Osteoblast (primary cell): ENCODE data around the gene MKLN1. TPM values are rescaled to one million over a fixed set of nuclear protein-coding genes. Genes with fewer than 3 reads are reported as not detected.

Experiments
- DNase-seq: peaks from one replicate; pipeline ENCODE4 v3.0.0; 2011; ENCODE audit warnings: low spot score, mixed read lengths; ENCODE audit not compliant: insufficient read length; ENCODE audit errors: missing footprints
- H2AFZ ChIP-seq: 2 replicates; pipeline ENCODE4 v1.6.0; 2011; ENCODE audit warnings: mild to moderate bottlenecking, low read length
- H3K27ac ChIP-seq: 2 replicates; pipeline ENCODE4 v1.5.1; 2011; ENCODE audit warnings: mild to moderate bottlenecking, low read depth, low read length, moderate library complexity
- H3K27me3 ChIP-seq: 2 replicates; pipeline ENCODE4 v1.6.0; 2012; ENCODE audit warnings: mild to moderate bottlenecking, control low read depth, inconsistent platforms, low read length, moderate library complexity; ENCODE audit not compliant: insufficient read depth
- H3K36me3 ChIP-seq: 2 replicates; pipeline ENCODE4 v1.5.1; 2011; ENCODE audit warnings: mild to moderate bottlenecking, low read length, control low read depth, moderate library complexity; ENCODE audit not compliant: insufficient read depth
- H3K4me1 ChIP-seq: 2 replicates; pipeline ENCODE4 v1.5.1; 2011; ENCODE audit warnings: mild to moderate bottlenecking, low read length, control low read depth, moderate library complexity; ENCODE audit not compliant: insufficient read depth
- H3K4me2 ChIP-seq: 2 replicates; pipeline ENCODE4 v1.6.0; 2011; ENCODE audit warnings: mild to moderate bottlenecking, low read length; ENCODE audit not compliant: insufficient read depth
- H3K4me3 ChIP-seq: fragments of 200-600 bp; sonication (generic); 3 replicates; pipeline ENCODE4 v1.5.1; 2012; ENCODE audit warnings: mild to moderate bottlenecking, low read length, inconsistent platforms; ENCODE audit not compliant: insufficient read depth
- H3K79me2 ChIP-seq: 2 replicates; pipeline ENCODE4 v1.6.0; 2012; ENCODE audit warnings: mild to moderate bottlenecking, low read length, control low read depth, inconsistent platforms; ENCODE audit not compliant: insufficient read depth
- H3K9me3 ChIP-seq: 2 replicates; pipeline ENCODE4 v1.5.1; 2011; ENCODE audit warnings: low read depth, low read length, control low read depth
- H4K20me1 ChIP-seq: 2 replicates; pipeline ENCODE4 v1.6.0; 2012; ENCODE audit warnings: mild to moderate bottlenecking, low read length, control low read depth; ENCODE audit not compliant: insufficient read depth
- total RNA-seq: library from RNA; depleted of rRNA; stranded (reverse); fragments of >200 nt; gene quantifications from 2 replicates; pipeline ENCODE4 v1.2.3, GENCODE V29; 2012
- TF ChIP-seq, protein P1 (sequence below): IDR thresholded peaks from 2 replicates; pipeline ENCODE4 v1.5.1; 2011; ENCODE audit warnings: mild to moderate bottlenecking, low read depth, low read length, moderate library complexity; ENCODE audit errors: extremely low read depth

The MKLN1 gene
- total RNA-seq, 1 donor = 52.8 TPM

DNA sequence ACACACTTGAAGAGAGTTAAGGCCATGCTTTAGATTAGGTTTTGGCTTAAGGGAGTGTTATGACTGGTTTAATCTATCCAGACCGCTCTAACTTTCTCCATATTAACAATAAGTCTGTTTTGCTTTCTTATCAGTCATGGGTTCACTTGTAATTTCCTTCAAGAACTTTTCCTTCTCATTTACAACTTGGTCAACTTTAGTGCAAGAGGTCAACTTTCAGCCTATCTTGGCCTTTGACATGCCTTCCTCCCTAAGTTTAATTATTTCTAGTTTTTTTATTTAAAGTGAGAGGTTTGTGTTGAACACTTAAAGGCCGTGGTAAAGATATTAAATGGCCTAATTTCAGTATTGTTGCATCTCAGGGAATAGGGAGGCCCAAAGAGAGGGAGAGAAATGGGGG is 75.6 kb downstream of the MKLN1 start:
- Histone ChIP-seq H3K4me1 (no peaks in the 10 kb centered on the region), H3K27ac (no peak overlapping the region), H3K4me2 (no peak overlapping the region), H3K4me3 (no peak overlapping the region), H3K27me3 (no peaks in the 10 kb centered on the region), H3K9me3 (no peaks in the 10 kb centered on the region), H4K20me1 (no peaks in the 10 kb centered on the region), H2AFZ (no peak overlapping the region), H3K36me3 (peaks cover 14% of the 10 kb centered on the region), H3K79me2 (peaks cover 35% of the 10 kb centered on the region)
- TF ChIP-seq, protein P1, sequence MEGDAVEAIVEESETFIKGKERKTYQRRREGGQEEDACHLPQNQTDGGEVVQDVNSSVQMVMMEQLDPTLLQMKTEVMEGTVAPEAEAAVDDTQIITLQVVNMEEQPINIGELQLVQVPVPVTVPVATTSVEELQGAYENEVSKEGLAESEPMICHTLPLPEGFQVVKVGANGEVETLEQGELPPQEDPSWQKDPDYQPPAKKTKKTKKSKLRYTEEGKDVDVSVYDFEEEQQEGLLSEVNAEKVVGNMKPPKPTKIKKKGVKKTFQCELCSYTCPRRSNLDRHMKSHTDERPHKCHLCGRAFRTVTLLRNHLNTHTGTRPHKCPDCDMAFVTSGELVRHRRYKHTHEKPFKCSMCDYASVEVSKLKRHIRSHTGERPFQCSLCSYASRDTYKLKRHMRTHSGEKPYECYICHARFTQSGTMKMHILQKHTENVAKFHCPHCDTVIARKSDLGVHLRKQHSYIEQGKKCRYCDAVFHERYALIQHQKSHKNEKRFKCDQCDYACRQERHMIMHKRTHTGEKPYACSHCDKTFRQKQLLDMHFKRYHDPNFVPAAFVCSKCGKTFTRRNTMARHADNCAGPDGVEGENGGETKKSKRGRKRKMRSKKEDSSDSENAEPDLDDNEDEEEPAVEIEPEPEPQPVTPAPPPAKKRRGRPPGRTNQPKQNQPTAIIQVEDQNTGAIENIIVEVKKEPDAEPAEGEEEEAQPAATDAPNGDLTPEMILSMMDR = no peak
- DNase-seq = no peak

DNA sequence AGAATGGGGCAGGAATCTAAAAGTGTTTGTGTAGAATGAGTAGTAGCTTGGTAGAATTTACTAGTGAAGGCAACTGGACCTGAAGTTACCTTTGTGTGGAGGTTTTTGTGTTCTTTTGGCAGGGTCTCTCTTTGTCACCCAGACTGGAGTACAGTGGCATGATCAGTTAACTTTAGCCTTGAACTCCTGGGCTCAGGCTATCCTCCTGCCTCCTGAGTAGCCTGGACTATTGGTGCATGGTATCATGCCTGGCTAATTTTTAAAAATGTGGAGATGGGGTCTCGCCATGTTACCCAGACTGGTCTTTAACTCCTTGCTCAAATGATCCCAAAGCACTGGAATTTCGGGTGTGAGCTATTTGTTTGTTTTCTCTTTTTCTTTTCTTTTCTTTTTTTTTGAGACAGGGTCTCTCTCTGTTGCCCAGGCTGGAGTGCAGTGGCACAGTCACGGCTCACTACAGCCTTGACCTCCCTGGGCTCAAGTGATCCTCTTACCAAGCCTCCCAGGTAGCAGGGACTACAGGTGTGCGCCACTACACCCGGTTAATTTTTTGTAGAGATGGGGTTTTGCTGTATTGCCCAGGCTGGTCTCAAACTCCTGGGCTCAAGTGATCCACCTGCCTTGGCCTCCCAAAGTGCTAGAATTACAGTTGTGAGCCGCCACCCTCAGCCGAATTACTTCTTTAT is 76.7 kb downstream of the MKLN1 start:
- H4K20me1 ChIP-seq = no peaks in the 10 kb centered on the region
- H2AFZ ChIP-seq = no peak overlapping the region
- peaks cover 33% of the 10 kb centered on the region for H3K79me2 ChIP-seq
- H3K9me3 ChIP-seq = no peaks in the 10 kb centered on the region
- no peak overlapping the region for H3K4me3 ChIP-seq
- H3K4me1 ChIP-seq = no peaks in the 10 kb centered on the region
- H3K27me3 ChIP-seq = no peaks in the 10 kb centered on the region
- peaks cover 9% of the 10 kb centered on the region for H3K36me3 ChIP-seq
- no peak overlapping the region for H3K4me2 ChIP-seq
- DNase-seq = no peak
- no peak overlapping the region for H3K27ac ChIP-seq
- TF ChIP-seq, protein P1 = no peak

DNA sequence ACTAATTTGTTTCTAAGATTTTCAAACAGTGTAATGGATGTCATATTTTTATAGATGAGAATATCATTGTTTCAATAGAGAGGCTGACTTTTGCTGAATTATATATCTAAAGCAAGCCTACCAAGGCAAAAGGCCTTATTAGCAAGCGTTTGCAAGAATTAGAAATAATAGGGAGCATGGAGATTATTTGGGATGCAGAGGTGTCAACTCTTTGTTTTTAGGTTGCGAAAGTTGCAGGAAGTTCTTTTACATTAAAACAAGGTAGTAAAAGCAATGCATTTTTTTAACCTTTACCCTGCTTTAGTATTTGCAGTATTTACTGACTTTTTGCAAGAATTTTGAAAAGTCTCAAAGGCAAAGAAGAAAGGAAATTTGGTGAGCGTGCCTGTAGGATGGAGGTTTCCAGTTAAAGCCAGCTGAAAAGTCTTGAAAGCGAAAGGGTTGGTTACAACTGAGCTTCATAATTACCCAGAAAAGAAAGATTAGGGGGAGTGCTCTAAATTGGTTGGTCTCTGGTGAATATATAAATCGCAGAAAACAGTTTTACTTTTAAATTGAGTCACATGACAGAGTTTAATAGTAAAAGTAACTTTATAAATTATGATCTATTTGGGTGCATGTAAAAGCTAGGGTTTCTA is 81.6 kb downstream of the MKLN1 start:
- DNase-seq = no peak
- no peak overlapping the region for H3K4me3 ChIP-seq
- H3K27me3 ChIP-seq = no peaks in the 10 kb centered on the region
- H2AFZ ChIP-seq = no peak overlapping the region
- H4K20me1 ChIP-seq = no peaks in the 10 kb centered on the region
- no peaks in the 10 kb centered on the region for H3K9me3 ChIP-seq
- H3K4me2 ChIP-seq = no peak overlapping the region
- TF ChIP-seq, protein P1 = no peak
- peaks cover 13% of the 10 kb centered on the region for H3K36me3 ChIP-seq
- no peak overlapping the region for H3K27ac ChIP-seq
- no peaks in the 10 kb centered on the region for H3K4me1 ChIP-seq
- H3K79me2 ChIP-seq = peaks cover 16% of the 10 kb centered on the region

DNA sequence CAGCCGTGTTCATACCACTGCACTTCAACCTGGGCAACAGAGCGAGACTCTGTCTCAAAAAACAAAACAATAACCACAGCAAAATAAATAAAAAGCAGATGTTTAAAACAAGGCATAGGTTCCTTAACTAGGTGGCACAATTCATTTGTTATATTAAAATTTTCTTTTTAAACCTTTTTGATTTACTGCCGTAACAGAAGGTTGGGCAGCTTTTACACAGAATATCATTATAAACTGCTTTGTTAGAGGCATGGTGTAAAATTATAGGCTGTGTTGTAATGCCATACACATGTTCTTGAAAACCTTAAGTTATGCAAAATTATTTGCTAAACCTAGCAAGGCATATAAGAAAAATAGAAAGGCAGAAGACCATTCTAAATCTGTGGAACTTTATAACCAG is 84.4 kb downstream of the MKLN1 start:
- H3K9me3 ChIP-seq = no peaks in the 10 kb centered on the region
- H3K36me3 ChIP-seq = peaks cover 13% of the 10 kb centered on the region
- no peak overlapping the region for H2AFZ ChIP-seq
- H3K4me3 ChIP-seq = no peak overlapping the region
- no peak for DNase-seq
- peaks cover 8% of the 10 kb centered on the region for H3K79me2 ChIP-seq
- H3K27me3 ChIP-seq = no peaks in the 10 kb centered on the region
- H3K4me1 ChIP-seq = no peaks in the 10 kb centered on the region
- H3K27ac ChIP-seq = no peak overlapping the region
- TF ChIP-seq, protein P1 = no peak
- no peaks in the 10 kb centered on the region for H4K20me1 ChIP-seq
- no peak overlapping the region for H3K4me2 ChIP-seq
